ENCODE data around the gene TMEM178B.

TMEM178B gene

GRCh38 chr7:141358386-141358785 is 284.5 kb downstream of the TMEM178B start:
- no peaks in the 10 kb centered on the region for H3K9me3 Mint-ChIP-seq
- no peak overlapping the region for H3K27ac Mint-ChIP-seq
- no peak overlapping the region for H3K4me3 Mint-ChIP-seq
- TF ChIP-seq CTCF (IDR thresholded peaks at IDR 0.05; ENCODE audit: unreplicated experiment in 3 of 3): no peak
- H3K36me3 Mint-ChIP-seq (ENCODE audit: low read depth): no peaks in the 10 kb centered on the region
- peaks cover 3% of the 10 kb centered on the region for H3K27me3 Mint-ChIP-seq (ENCODE audit: low read depth)
- H3K4me1 Mint-ChIP-seq: peaks cover 6% of the 10 kb centered on the region

DNA sequence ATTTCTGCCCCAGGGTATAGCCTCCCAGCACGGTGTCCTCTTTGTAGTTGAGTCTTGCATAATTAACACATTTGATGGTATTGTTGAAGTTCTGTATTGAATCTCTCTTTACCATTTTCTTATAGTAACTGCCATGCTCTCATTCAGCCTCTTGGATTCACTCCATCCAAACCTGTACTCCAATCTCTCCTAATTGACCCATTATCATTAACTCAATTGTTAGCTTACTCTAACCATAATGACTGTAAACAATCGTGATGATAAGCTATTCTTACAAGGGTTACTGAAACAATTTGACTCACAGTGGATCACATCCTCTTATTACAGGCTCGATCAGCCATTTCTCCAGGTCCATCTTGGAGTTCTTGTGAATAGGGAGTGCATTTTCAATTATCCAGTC is 285.4 kb downstream of the TMEM178B start:
- no peaks in the 10 kb centered on the region for H3K9me3 Mint-ChIP-seq
- no peaks in the 10 kb centered on the region for H3K36me3 Mint-ChIP-seq (ENCODE audit: low read depth)
- H3K27ac Mint-ChIP-seq: no peak overlapping the region
- peaks cover 6% of the 10 kb centered on the region for H3K4me1 Mint-ChIP-seq
- H3K27me3 Mint-ChIP-seq (ENCODE audit: low read depth): peaks cover 3% of the 10 kb centered on the region
- no peak for TF ChIP-seq CTCF (IDR thresholded peaks at IDR 0.05; ENCODE audit: unreplicated experiment in 3 of 3)
- no peak overlapping the region for H3K4me3 Mint-ChIP-seq

- Mint-ChIP-seq H3K27ac (no peak overlapping the region), H3K36me3 (ENCODE audit: low read depth) (no peaks in the 10 kb centered on the region), H3K27me3 (ENCODE audit: low read depth) (peaks cover 3% of the 10 kb centered on the region), H3K4me3 (no peak overlapping the region), H3K4me1 (peaks cover 6% of the 10 kb centered on the region), H3K9me3 (no peaks in the 10 kb centered on the region)
- TF ChIP-seq CTCF (IDR thresholded peaks at IDR 0.05; ENCODE audit: unreplicated experiment in 3 of 3): no peak
These were observed 286.0 kb downstream of the TMEM178B start for GRCh38 chr7:141359740-141360415.

- Mint-ChIP-seq H3K27me3 (ENCODE audit: low read depth) (peaks cover 7% of the 10 kb centered on the region), H3K27ac (no peak overlapping the region), H3K36me3 (ENCODE audit: low read depth) (no peaks in the 10 kb centered on the region), H3K9me3 (no peaks in the 10 kb centered on the region), H3K4me3 (no peak overlapping the region), H3K4me1 (peaks cover 11% of the 10 kb centered on the region)
- TF ChIP-seq CTCF (IDR thresholded peaks at IDR 0.05; ENCODE audit: unreplicated experiment in 3 of 3): no peak
These were observed 286.5 kb downstream of the TMEM178B start for GRCh38 chr7:141360416-141360760.

- Mint-ChIP-seq H3K27me3 (ENCODE audit: low read depth) (peaks cover 7% of the 10 kb centered on the region), H3K4me3 (no peak overlapping the region), H3K27ac (no peak overlapping the region), H3K4me1 (peaks cover 15% of the 10 kb centered on the region), H3K9me3 (no peaks in the 10 kb centered on the region), H3K36me3 (ENCODE audit: low read depth) (no peaks in the 10 kb centered on the region)
- TF ChIP-seq CTCF (IDR thresholded peaks at IDR 0.05; ENCODE audit: unreplicated experiment in 3 of 3): no peak
These were observed 286.9 kb downstream of the TMEM178B start for GRCh38 chr7:141360803-141361202.

DNA sequence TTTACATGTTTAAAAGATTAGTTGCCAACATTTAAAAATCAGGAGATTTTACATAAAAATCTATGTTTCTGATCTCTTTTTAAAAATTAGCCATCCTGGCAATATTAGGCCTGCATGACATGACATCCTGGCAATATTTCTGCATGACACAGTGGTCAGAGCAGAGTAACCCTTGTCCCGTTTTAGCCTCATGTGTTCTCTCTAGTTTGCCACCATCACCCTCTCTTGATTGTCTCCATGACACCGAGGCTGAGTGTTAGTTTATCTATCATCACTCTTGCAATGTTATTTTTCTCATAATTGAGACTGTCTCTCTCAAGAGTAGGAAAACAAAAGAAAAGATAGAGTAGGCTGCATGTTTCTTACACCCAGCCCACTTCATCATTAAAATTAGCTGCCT is 287.6 kb downstream of the TMEM178B start:
- no peak for TF ChIP-seq CTCF (IDR thresholded peaks at IDR 0.05; ENCODE audit: unreplicated experiment in 3 of 3)
- H3K27me3 Mint-ChIP-seq (ENCODE audit: low read depth): peaks cover 7% of the 10 kb centered on the region
- no peak overlapping the region for H3K27ac Mint-ChIP-seq
- H3K36me3 Mint-ChIP-seq (ENCODE audit: low read depth): no peaks in the 10 kb centered on the region
- no peaks in the 10 kb centered on the region for H3K9me3 Mint-ChIP-seq
- H3K4me1 Mint-ChIP-seq: peaks cover 22% of the 10 kb centered on the region
- no peak overlapping the region for H3K4me3 Mint-ChIP-seq
